ENCODE results near the gene DPCD.

- TF ChIP-seq CTCF (IDR thresholded peaks at IDR 0.05; ENCODE audit: low read depth, low read length): no peak
- no peak for TF ChIP-seq MAX (IDR thresholded peaks at IDR 0.05; ENCODE audit: low read depth, low read length)
- no peak for TF ChIP-seq POLR2A (IDR thresholded peaks at IDR 0.05; ENCODE audit: extremely low read depth, insufficient read length)
- TF ChIP-seq MYC (IDR thresholded peaks at IDR 0.05; ENCODE audit: low read depth, low read length): no peak
Measured at GRCh38 chr10:101653536-101653935, 65.4 kb downstream of the DPCD start.

All from NB4 (cell line).